ENCODE data around the gene GAB2.

The GAB2 gene

DNA sequence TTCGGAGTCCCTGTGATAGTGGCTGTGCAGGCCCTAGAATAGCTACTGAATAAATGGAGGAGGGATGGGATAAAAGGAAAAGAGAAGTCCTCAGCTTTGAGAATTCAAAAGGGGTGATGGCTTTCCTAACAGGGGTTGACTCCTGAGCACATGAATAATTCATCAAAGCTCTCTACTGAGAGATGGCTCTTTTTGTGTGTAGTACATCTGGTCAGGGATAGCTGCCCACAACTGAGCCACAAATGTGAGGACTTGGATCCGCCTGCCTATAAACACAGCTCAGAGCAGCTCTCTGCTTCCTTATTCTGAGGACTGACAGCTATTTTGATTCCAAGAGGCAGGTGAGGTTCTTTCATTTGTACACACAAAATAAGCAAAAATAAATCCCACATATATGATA, 146.6 kb downstream of the GAB2 start:
- DNase-seq = no peak

DNA sequence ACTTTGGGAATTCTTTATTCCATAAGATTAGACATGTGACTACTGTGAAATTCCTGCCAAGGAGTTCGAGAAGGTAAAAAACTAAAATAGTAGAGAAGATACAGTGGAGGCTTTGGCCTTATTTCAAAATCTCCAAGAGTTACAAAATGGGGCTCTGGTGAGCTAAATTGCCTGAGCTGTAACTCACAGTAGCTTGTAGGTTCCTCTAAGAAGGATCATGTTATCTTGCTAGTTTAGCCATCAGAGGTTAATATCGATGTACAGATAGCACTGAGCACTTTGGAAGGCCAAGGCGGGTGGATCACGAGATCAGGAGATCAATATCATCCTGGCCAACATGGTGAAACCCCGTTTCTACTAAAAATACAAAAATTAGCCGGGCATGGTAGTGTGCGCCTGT, 147.8 kb downstream of the GAB2 start:
- no peak for DNase-seq

DNA sequence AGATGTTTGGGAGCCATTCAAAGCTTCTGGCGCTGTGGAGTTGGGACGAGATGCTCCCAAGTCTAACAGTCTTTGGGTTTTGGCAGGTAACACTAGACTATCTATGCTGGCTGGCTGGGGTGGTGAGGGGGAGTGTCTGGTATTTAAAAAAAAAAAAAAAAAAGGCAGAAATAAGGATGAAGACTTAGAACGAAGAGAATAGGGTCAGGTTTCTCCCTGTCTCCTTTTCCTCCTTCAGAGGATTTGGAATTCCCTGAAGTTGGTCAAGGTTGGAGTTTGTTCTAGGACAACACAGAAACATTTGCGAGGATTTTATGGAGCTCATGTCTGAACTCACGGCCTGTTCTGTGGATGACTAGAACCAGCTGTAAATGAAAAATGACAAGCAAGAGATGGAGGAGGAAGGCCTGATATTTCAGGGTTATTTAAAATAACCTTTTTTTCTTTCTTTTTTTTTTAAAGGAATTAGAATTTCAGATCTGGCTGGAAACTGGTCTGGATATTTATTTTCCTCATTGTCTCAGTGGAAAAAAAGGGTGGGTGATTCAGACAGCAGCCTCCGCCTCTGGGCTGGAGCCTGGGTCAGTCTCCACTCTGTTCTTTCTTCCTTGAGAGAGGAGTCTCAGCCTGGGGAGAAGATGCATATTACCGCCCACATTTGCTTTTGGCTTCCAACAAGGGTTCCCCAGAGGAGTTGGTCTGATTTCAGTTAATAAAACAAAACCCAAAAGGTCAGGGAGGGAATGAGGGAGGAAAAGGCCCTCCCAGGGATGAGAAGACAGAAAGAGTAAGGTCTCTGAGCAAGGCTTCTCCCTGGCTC, 148.8 kb downstream of the GAB2 start:
- no peak for DNase-seq

DNA sequence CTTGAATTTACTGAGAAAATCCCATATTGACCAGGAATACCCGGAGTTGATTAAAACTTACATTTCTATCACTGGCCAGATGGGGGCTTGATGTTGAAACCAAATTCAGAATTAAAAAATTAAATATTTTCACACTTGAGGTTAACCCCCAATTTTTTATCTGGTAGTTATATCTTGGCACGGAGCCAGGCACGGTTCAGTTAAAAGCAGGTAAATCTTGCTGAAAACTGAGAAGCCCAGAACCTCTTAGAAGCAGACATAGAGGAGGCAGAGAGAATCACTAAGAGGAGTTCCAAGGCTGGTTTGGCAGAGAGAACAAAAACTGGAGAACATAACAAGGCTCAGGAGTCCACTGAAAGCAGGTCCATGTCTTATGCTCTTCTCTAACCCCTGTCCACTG, 151.2 kb downstream of the GAB2 start:
- DNase-seq = no peak

DNA sequence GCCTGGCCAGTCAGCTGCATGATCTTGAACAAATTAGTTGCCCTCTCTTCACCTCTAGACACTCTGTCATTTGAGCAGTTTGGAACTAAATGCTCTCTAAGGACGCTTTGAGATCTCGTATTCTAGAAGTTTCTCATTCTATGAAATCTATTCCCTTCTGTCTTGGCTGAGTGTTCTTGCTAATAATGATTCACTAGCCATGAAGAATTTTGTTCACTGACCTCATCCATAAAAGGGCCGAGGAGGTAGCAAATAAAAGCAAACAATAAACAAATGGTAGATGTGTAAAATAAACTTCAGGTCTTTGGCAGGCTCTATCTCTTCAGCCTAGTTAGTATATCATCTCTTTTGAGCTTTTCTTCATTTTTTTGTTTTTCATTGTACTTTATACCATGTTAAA, 152.3 kb downstream of the GAB2 start:
- DNase-seq = no peak

DNA sequence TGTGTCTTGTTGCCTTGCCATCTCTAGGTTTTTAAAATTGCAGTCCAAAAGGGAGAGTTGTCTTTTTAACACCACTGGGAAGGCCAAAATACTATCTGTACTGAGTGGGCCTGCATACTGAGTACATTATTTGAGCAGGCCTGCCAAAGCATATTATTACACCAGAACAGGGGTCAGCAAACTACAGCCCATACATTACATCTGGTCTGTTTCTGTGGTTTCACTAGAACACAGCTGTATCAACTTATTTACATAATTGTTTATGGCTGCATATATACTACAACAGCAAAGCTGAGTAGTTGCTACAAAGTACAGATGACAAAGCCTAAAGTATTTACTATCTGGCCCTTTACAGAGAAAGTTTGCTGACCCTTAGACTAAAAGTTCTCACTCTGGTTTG, 154.9 kb downstream of the GAB2 start:
- DNase-seq = no peak

DNA sequence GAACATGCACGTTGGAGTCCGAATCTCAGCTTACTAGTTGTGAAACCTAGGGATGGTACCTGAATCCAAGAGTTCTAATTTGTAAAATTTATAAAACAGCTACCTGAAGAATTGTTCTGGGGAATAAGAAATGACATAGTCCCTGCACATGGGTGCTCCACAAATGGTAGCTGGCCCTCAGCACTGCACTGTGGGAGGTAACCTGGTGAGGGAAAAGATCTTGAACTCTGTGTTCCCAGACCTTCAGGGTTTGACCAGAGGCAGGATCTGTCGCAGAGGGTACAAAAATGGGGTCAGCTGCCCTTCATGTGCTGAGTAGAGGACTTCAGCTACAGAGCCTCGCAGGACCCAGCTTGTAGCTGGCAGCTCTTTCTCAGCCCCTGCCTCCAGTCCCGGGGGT, 155.4 kb downstream of the GAB2 start:
- no peak for DNase-seq

DNA sequence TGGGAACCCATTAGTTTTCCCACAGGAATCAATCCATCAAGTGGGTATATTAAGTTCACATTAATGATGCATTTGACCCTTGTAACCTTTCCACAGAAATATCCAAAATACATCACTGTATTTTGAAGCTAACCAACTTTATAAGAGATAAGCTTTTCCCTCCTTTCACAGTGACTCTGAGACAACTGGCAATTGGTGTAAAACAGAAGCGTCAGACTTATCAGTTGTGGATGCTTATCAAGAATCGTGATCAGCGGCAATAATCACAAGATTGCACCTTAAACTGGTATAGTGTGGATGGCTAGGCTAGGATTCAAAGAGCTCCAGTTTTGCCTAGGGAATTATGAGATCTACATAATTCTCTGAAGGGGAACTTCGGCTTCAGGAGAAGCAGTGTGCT, 155.8 kb downstream of the GAB2 start:
- DNase-seq = no peak

DNA sequence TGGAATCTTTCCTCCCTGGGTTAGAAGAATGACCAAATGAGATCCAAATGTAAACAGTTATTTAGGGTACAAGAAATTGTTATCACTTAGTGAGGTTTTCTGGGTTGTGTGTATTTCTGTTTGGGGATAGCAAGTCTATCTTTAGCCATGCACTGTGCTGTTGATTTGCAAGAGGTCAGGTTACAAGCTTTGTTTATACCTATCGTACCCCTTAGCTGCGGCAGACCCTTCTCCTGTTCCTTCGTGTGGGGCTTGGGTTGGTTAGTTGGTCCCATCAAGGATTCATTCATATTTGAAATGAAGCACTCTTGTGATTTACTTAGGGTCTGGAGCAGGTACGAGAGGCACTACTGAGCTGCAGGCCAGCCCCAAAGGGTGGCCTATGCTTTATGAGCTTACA, 156.3 kb downstream of the GAB2 start:
- no peak for DNase-seq

DNA sequence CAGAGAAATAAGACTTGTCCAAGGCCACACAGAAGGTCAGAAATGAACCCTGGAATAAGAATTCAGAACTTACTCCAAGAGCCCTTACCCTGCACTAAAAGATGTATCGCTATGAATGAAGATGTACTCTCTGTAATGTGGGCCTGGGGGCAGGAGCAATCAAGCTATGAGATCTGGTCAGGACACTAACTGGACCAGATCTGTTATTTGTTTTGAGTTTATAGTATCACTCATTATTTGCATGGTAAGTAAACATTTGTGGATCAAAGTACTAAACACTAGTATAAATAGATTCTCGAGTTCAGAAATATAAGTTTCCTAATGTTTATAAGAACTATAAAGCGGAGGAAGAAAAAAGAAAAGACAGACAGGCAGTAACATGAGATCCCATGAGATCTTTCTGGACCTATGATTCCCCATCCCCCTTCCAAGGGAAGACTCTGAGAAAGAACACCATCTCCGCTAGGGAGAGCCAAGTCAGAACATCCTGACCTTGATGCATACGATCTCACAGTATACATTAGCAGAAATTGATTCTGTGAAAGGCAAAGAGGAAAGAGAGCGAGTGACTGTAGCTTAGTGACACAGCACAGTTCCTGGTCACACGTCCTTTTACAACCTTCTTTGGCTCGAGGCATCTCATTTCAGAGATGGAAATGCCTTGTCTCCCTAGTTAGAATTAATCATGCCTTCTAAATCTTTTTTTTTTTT, 157.7 kb downstream of the GAB2 start:
- DNase-seq = no peak

DNA sequence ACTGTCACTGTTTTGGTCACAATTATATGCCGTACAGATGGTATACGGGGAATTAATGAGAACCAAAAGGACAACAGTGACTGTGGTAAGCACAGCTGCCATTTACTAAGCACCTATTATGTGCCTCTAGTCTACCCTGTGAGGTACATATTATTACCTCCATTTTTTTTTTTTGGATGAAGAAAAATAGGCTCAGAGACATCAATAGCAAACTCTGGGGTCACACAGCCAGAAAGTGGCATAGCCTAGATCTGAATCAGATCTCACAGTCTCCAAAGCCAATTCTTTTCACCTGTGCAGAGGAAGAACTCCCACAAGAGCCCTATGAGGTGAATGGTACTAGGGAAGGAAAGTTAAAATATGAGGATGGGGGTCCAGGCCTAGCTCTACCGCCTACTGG, 160.0 kb downstream of the GAB2 start:
- DNase-seq = no peak

DNA sequence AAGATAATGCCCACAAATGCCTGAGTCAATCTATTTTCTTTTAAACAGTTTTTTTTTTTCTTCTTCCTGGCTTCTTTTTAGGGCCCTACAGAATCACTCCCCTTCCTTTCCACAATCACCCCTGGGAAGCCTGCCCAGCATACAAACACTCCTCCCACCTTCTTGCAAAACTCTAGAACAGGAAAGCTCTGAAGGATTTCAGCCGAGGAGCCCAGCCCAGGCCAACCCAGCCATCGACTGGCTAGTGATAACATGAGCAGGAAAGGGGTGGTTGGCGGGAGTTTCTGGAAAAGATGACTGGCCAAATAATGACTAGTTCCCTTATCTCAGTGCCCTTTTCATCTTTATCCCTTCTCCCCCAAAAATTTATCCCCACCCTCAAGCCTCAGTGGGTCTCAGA, 160.7 kb downstream of the GAB2 start:
- DNase-seq = no peak

DNA sequence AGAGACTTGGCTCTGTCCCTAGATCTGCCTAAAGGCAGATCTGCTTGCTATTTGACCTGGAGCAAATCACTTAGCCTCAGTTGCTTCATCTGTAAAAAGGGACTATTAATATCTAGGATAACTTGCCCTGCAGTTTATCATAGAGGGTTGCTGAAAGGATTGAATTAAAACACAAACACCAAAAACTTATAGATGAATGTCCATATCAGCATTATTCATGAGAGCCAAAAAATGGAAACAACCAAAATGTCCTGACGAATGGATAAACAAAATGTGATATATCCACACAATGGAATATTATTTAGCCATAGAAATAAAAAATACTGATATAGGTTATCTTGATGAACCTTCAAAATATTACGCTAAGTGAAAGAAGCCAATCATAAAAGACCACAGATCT, 161.7 kb downstream of the GAB2 start:
- DNase-seq = no peak

DNA sequence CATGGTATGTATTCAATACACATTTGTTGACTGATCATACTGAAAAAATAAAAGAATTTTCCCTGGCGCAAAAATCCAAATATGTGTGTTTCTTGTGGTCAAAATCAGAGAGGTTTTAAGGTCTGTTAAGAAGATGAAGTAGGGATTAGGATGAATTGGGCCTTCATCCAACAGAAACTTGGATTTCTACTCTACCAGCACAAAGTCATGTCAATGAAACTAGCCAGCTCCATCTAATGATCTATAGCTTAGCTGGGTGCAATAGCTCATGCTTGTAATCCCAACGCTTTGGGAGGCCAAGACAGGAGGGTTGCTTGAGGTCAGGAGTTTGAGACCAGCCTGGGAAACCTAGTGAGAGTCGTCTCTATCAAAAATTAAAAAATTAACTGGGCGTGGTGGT, 163.4 kb downstream of the GAB2 start:
- DNase-seq = no peak

DNA sequence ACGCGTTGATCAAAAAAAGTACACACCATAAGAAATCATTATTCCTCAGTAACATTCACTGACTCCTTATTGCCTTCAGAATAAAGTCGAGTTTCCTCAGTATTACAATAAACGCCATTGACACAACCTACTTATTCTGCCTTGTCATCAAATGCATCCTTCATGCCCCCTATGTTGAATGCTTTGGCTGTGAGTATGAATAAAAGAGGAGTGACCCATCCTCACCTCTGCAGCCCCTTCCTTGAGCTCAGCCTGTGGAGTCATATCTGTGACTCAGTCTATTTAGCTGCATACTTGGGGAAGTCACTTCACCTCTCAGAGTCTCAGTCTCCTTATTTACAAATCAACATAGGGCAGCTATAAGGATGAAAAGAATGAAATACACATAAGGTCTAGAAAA, 163.8 kb downstream of the GAB2 start:
- DNase-seq = no peak

DNA sequence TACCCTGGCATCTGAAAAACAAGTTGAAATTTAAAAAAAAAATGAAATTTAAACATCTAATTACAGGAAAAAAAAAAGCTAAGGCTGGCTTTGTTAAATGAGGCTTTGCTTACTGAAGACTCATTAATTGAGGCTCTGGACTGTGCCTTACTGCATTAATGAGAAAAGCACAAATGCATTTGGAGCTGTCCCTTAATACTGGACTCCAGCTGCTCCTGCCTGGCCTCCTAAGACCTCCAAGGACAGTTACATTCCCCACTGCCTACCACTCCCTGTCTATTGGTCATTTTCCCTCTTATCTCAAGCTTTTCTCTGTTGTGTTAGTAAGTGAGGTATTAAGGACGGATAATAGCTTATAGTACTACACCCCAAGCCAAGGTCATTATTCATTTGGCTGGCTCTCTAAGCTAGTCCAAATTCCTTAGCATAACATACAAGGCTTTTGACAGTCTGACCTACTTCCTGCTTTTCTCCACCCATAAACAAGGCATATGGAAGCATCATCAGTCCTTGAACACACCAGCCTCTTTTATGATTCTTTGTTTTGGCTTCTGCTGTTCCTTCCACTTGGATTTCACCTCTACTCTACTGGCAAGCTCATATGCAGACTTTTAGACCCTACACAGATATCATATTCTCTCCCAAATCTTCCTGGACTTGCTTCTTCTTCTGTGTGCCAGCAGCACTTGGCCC, 166.4 kb downstream of the GAB2 start:
- no peak for DNase-seq

DNA sequence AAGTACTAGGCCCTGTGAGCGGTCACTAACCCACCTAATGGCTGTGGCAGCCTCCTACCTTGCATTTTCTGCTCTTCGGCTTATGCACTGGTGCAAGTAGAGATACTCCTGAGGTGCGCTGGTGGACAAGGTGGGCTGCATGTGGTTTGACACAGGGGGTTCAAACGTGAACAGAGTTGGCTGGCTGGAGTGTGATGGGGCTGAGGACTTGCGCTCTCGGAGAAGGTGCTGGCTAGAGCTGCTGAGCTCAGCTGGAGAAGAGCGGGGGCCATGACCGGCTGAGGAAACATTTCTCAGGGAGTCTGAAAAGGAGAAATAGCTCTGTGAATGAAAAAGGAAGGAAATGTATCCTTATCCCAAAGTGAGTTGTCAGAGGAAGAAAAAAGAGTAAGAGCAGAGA, 167.5 kb downstream of the GAB2 start:
- DNase-seq = no peak

DNA sequence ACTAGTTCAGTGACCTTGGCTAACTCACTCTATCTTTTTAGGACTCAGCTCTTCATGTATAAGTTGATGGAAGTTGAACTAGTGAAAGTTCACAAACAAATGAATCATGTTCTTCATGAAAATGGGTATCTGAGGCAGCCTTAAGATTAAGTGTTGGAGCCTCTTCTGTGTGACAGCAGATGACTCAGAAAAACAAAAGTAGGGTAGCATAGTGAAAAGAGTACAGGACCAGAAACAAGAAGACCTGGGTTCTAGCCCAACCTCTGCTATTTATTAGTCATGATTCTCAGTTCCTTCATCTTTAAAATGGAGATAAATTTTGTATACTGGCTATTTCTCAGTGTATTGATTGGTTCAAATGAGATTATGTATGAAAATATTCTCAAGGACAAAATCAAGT, 168.7 kb downstream of the GAB2 start:
- DNase-seq = no peak

DNA sequence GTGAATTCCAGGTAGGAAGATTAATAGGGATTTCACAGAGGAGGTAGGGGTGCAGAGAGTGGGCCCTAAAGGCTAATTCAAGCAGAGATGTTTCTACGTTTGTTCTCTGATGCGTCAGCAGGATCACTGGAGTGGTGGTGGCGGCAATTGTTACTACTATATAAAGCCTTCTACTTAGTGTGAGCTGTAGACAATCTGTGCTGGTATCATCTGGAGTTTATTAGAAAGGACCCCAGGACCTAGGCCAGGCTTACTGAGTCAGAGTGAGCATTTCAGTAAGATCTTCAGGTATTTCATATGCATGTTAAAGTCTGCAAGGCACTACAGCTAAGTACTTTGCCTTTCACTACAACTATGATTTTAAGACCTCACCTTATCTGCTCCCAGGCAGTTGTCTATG, 169.4 kb downstream of the GAB2 start:
- no peak for DNase-seq

DNA sequence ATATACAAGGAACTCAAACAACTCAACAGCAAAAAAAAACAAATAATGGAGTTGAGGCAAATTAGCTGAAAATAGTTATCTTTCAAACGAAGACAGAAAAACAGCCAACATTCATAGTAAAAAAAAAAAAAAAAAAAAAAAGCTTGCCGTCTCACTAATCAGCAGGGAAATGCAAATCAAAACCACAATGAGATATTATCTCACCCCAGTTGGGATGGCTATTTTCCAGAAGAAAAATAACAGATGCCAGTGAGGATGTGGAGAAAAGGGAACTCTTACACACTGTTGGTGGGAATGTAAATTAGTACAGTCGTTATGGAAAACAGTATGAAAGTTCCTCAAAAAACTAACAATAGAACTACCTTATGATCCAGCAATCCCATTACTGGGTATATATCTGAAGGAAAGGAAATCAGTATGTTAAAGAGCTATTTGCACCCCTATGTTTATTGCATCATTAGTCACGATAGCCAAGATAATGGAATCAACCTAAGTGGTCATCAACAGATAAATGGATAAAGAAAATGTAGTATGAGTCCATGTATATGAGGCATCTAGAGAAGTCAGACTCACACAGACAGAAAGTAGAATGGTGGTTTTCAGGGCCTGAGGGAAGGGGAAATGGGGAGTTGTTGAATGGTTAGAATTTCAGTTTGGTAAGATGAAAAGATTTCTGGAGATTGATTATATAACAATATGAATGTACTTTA, 172.9 kb downstream of the GAB2 start:
- no peak for DNase-seq

DNA sequence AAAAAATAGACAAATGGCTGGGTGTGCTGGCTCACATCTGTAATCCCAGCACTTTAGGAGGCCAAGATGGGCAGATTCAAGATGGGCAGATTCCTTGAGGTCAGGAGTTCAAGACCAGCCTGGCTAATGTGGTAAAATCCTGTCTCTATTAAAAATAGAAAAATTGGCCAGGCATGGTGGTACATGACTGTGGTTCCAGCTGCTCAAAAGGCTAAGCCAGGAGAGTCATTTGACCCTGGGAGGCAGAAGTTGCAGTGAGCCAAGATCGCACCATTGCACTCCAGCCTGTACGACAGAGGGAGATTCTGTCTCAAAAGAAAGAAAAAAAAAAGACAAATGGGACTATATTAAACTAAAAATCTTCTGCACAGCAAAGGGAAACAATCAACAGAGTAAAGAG, 173.5 kb downstream of the GAB2 start:
- DNase-seq = no peak

DNA sequence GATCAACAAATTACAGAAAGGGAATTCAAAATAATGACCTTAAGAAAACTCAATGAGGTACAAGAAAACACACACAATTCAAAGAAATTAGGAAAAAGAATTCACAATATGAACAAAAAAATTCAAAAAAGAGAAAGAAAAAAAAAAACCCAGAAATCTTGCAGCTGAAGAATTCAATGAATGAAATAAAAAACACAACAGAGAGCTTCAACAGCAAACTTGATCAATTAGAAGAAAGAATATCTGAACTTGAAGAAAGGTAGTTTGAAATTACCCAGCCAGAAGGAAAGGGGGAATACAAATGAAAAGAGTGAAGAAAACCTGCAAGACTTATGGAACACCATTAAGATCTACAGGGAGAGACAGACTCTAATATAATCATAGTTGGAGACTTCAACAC, 176.1 kb downstream of the GAB2 start:
- DNase-seq = no peak

DNA sequence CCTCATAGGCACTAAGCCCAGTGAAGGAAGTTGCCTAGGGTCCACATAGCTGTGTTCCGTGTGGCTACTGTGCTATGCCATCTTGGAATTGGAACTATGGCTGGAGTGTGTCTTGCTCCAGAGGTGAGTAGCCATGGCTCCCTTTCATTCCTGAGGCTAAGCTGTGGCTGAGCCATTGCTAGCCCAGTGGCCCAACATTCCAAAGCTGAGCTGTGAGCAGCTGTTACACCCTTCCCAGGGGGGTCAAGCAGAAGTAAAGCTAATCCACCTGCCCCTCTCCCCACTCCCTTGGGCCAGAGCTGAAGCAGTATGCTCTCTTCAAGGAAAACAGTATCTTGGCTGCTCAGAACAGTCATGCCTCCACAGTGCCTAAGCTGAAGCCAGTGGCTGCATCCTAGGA, 177.8 kb downstream of the GAB2 start:
- DNase-seq = no peak

Measured in stimulated activated CD4-positive, alpha-beta T cell treated with anti-CD3 and anti-CD28 coated beads, Interleukin-2, amount 100 ng/mL, for 48 hours (primary cell).